Measurements from ENCODE around the gene INPP5J. TPM values are rescaled to one million over a fixed set of nuclear protein-coding genes. Genes with fewer than 3 reads are reported as not detected.

Gene INPP5J
- total RNA-seq, 1 experiment from 2014 or later: 4.6 TPM

DNA sequence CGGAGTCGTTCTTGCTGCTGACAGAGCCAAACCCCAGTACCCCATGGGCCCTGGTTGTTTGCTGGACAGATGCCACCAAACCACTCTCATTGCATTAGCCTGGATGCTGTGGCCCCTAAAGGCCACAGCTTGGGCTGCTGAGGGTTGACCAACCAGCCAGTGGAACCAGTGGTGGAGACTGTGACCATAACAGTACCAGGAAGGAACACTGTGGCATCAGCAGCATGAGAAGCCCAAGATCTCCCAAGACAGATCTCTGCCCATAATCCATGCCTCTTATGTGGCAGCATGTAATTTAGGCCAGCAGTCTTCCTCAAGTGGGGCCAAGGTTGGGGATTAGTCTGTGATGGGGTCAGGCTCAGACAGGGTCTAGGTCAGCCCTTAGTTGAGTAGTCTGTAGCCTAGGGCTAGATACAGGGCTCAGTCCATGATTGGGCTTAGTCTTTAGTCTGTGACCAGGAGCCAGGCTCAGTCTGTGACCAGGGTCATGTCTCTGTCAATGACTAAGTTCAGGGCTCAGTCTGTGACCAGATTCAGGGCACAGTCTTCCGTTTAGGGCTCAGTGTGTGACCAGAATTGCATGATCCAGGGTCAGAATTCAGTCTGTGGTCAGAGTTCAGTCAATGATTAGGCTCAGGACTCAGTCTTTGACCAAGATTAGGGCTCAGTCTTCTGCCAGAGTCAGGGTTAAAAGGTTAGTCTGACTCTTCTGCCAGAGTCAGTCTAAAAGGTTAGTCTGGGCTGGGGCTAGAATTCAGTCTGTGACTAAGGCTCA, 4.5 kb upstream of the INPP5J start:
- H3K9me3 ChIP-seq (ENCODE audit: low read depth, low read length, poor library complexity, severe bottlenecking): no peaks in the 10 kb centered on the region
- BruUV-seq (replicated peaks): no TSS peak
- POLR2A ChIA-PET (ENCODE audit: low non-redundant PET): no interaction called here
- peaks cover 7% of the 10 kb centered on the region for H3K4me1 ChIP-seq (ENCODE audit: insufficient read depth, low read length, poor library complexity, severe bottlenecking)
- intact Hi-C loops (cut with micrococcal nuclease; ENCODE audit: unreplicated experiment): no loop called here
- CTCF ChIA-PET: no interaction called here
- H3K4me3 ChIP-seq (ENCODE audit: low read depth, low read length, poor library complexity, severe bottlenecking): no peak overlapping the region
- H3K27me3 ChIP-seq (replicated peaks; ENCODE audit: insufficient read depth, low read depth, low read length, poor library complexity): no peaks in the 10 kb centered on the region
- TF ChIP-seq EZH2 (IDR thresholded peaks at IDR 0.05; ENCODE audit: borderline replicate concordance, low read depth, low read length, poor library complexity, severe bottlenecking): no peak
- TF ChIP-seq, protein P1, sequence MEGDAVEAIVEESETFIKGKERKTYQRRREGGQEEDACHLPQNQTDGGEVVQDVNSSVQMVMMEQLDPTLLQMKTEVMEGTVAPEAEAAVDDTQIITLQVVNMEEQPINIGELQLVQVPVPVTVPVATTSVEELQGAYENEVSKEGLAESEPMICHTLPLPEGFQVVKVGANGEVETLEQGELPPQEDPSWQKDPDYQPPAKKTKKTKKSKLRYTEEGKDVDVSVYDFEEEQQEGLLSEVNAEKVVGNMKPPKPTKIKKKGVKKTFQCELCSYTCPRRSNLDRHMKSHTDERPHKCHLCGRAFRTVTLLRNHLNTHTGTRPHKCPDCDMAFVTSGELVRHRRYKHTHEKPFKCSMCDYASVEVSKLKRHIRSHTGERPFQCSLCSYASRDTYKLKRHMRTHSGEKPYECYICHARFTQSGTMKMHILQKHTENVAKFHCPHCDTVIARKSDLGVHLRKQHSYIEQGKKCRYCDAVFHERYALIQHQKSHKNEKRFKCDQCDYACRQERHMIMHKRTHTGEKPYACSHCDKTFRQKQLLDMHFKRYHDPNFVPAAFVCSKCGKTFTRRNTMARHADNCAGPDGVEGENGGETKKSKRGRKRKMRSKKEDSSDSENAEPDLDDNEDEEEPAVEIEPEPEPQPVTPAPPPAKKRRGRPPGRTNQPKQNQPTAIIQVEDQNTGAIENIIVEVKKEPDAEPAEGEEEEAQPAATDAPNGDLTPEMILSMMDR (conservative IDR thresholded peaks at IDR 0.05; ENCODE audit: low read depth, low read length): no peak
- H3K27ac ChIP-seq (ENCODE audit: low read depth, low read length, poor library complexity, severe bottlenecking): no peak overlapping the region
- no peak for DNase-seq (ENCODE audit: low spot score)
- no peaks in the 10 kb centered on the region for H3K36me3 ChIP-seq (ENCODE audit: insufficient read depth, low read length, poor library complexity, severe bottlenecking)

DNA sequence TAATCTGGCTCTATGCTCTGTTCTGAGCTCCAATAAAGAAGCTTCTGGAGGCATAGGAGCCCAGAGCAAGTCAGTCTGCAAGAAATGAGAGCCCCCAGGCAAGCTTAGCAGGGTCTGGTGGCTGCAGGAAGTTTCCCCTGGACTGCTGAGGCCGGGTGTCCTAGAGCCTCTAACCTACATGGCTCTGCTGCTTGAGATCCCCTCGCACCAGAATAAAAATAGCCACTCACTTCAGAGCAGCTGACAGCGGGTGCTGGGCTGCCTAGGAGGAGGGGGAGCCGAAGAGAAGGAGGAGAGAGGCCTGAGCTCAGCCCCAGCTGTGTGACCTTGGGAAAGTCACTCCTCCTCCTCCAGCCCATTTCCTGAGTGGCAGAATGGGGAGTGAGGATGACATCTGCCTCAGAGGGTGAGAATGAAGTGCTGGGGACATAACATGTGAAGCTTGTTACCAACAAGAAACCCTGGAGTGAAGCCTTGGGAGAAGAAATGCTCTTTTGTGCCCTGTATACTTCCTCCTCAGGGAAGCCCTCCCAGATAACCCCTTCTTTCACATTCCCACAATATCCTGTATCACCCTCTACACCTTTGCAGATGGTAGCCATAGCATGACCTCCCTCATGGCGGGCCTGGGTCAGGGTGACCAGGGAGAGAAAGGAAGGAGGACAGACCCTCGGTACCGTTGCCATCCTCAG, 3.6 kb upstream of the INPP5J start:
- Histone ChIP-seq H3K27me3 (replicated peaks; ENCODE audit: insufficient read depth, low read depth, low read length, poor library complexity) (no peaks in the 10 kb centered on the region), H3K36me3 (ENCODE audit: insufficient read depth, low read length, poor library complexity, severe bottlenecking) (no peaks in the 10 kb centered on the region), H3K4me1 (ENCODE audit: insufficient read depth, low read length, poor library complexity, severe bottlenecking) (peaks cover 9% of the 10 kb centered on the region), H3K27ac (ENCODE audit: low read depth, low read length, poor library complexity, severe bottlenecking) (no peak overlapping the region), H3K4me3 (ENCODE audit: low read depth, low read length, poor library complexity, severe bottlenecking) (no peak overlapping the region), H3K9me3 (ENCODE audit: low read depth, low read length, poor library complexity, severe bottlenecking) (no peaks in the 10 kb centered on the region)
- DNase-seq (ENCODE audit: low spot score): no peak
- TF ChIP-seq EZH2 (IDR thresholded peaks at IDR 0.05; ENCODE audit: borderline replicate concordance, low read depth, low read length, poor library complexity, severe bottlenecking): no peak
- TF ChIP-seq, protein P1 (conservative IDR thresholded peaks at IDR 0.05; ENCODE audit: low read depth, low read length): no peak
- CTCF ChIA-PET: interaction anchor here (1.4 kb wide), 1 partner anchor 12 kb away, joined by 3 read pairs; the partner anchor contains the start of gene SELENOM
- POLR2A ChIA-PET (ENCODE audit: low non-redundant PET): no interaction called here
- intact Hi-C loops (cut with micrococcal nuclease; ENCODE audit: unreplicated experiment): no loop called here
- no TSS peak for BruUV-seq (replicated peaks)

DNA sequence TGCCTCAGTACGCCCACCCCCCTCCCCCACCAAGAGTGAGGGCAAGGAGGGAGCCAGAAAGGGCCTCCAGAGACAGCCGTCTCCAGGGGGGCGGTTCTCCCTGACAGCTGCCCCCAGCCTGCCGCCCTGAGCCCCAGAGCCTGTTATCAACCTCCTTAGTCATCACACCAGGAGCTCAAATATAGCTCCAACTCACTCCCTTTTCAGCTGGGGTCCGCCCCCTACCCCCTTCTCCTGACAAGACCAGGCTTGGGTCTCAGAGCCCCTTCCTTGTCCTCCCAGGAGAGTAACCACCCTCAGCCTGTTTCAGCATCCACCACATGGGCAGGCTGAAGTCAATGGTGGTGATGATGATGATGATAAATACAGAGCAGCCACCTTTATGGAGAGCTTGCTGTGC, 2.5 kb upstream of the INPP5J start:
- H3K27ac ChIP-seq (ENCODE audit: low read depth, low read length, poor library complexity, severe bottlenecking): no peak overlapping the region
- H3K9me3 ChIP-seq (ENCODE audit: low read depth, low read length, poor library complexity, severe bottlenecking): no peaks in the 10 kb centered on the region
- DNase-seq (ENCODE audit: low spot score): no peak
- ChIA-PET CTCF (interaction anchor here (1.4 kb wide), 1 partner anchor 13 kb away, joined by 3 read pairs; the partner anchor contains the start of gene SELENOM), POLR2A (ENCODE audit: low non-redundant PET) (no interaction called here)
- no peak overlapping the region for H3K4me3 ChIP-seq (ENCODE audit: low read depth, low read length, poor library complexity, severe bottlenecking)
- intact Hi-C loops (cut with micrococcal nuclease; ENCODE audit: unreplicated experiment): no loop called here
- no peak for TF ChIP-seq EZH2 (IDR thresholded peaks at IDR 0.05; ENCODE audit: borderline replicate concordance, low read depth, low read length, poor library complexity, severe bottlenecking)
- TF ChIP-seq, protein P1 (conservative IDR thresholded peaks at IDR 0.05; ENCODE audit: low read depth, low read length): no peak
- no TSS peak for BruUV-seq (replicated peaks)
- no peaks in the 10 kb centered on the region for H3K27me3 ChIP-seq (replicated peaks; ENCODE audit: insufficient read depth, low read depth, low read length, poor library complexity)
- H3K4me1 ChIP-seq (ENCODE audit: insufficient read depth, low read length, poor library complexity, severe bottlenecking): peaks cover 9% of the 10 kb centered on the region
- H3K36me3 ChIP-seq (ENCODE audit: insufficient read depth, low read length, poor library complexity, severe bottlenecking): no peaks in the 10 kb centered on the region

All from A673 (cell line).